ENCODE data around the gene PET100.

The PET100 gene, protein sequence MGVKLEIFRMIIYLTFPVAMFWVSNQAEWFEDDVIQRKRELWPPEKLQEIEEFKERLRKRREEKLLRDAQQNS

GRCh38 chr19:7629347-7630054, at the start of gene PET100, which contains the start of gene XAB2:
TSS of gene PET100 (plus strand) at chr19:7629793. CDS start at chr19:7629834, 41 bp downstream.
TSS of gene XAB2 (minus strand) at chr19:7629545. CDS start at chr19:7629527, 18 bp downstream.
- DNase-seq (ENCODE audit: low read depth in 2 of 2): peak; percentile 84 to 91

DNA sequence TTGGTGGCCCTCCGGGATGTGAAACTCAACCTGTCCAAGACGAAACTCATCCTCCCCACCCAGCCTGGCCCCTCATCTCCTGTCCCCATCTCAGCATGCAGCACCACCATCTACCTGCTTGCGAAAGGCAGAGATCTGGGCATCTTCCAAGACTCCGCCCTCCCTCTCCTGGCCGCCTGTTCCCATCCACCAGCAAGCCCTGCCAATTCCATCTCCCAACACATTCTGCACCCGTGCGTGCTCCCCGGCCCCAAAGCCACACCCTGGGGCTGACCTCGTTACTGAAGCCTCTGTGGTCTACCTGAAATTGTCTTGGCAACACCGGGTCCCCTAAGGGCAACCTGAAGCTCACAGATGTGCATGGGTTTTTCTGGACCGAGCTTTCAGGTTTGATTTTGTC, 47.1 kb upstream of the PET100 start:
- no peak for DNase-seq (ENCODE audit: low read depth in 2 of 2)

- DNase-seq (ENCODE audit: low read depth in 2 of 2): no peak
Measured at GRCh38 chr19:7589822-7590221, 39.8 kb upstream of the PET100 start.

DNA sequence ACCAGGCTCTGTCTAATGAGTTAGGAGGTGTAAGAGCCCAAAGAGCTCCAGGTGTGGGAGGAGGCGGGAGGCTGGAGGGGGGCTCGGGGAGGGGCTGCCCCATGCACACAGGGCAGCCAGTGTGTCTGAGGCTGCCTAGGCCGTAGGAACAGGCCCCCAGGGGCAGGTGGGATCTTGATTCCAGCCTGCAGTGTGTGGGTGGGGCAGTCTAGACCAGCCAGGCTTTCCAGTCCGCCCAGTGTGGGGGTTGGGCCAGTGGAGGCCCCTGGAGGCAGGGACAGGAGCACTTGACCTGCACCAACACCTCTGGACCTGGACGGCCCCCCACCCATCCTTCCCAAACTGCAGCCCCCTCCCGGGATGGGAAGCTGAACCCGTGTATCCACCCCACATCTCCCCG, 39.3 kb upstream of the PET100 start:
- no peak for DNase-seq (ENCODE audit: low read depth in 2 of 2)

DNA sequence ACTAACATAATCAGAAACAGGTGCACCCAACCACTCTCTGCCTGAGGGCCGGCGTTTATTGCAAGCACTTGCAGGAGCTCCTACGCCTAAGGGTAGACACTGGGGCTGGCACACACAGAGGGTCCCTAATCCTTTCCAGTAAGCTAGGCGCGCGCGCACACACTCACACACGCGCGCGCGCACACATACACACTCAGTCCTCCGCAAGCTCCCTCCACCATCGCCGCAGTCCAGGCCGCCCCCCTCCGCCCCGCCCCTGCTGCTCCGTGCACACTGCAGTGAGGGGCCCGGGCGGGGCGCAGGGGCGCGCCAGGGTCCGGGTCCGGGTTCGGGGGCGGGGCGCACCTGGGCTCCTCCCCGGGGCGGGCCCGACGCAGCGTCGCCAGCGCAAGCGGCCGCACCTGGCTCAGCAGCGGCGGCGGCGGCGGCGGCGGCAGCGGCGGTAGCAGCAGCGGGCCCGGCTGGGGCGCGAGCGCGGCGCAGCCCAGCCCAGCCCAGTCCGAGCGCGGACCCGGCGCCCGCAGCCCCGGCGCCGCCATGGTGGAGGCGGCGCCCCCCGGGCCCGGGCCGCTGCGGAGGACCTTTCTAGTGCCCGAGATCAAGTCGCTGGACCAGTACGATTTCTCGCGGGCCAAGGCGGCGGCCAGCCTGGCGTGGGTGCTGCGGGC, 34.0 kb upstream of the PET100 start, which contains the start of gene CAMSAP3:
Gene CAMSAP3, plus strand, starts transcription at position 398 of the 668 bp plus-strand sequence. Its CDS starts 140 bp downstream, at position 538.
- DNase-seq (ENCODE audit: low read depth in 2 of 2): peak in 1 of 2 donors; percentile 3

- DNase-seq (ENCODE audit: low read depth in 2 of 2): no peak
Measured at GRCh38 chr19:7596211-7596937, 33.2 kb upstream of the PET100 start.

DNA sequence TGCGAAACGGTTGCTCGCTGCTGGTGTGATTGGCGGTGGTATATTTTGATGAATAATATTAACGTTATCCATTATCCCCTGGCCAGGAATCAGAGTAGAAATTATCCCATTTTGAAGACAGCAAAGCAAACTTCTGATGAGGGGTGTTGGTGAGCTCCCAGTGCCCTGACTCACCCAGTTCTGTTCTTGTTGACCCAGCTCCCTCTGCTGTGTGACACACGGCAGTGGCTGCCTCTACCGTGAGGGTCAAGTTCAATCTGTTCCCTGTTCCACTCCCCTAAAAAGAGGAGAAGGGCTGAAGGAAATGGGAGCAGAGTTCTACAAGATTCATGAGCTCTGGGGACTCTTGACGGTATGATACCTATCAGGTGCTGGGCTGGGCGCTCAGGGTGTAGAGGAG, 31.9 kb upstream of the PET100 start:
- DNase-seq (ENCODE audit: low read depth in 2 of 2): no peak

GRCh38 chr19:7598180-7598579, 31.4 kb upstream of the PET100 start:
- DNase-seq (ENCODE audit: low read depth in 2 of 2): no peak

GRCh38 chr19:7600721-7601120, 28.9 kb upstream of the PET100 start:
- DNase-seq (ENCODE audit: low read depth in 2 of 2): no peak

GRCh38 chr19:7602240-7602934, 27.2 kb upstream of the PET100 start:
- no peak for DNase-seq (ENCODE audit: low read depth in 2 of 2)

DNA sequence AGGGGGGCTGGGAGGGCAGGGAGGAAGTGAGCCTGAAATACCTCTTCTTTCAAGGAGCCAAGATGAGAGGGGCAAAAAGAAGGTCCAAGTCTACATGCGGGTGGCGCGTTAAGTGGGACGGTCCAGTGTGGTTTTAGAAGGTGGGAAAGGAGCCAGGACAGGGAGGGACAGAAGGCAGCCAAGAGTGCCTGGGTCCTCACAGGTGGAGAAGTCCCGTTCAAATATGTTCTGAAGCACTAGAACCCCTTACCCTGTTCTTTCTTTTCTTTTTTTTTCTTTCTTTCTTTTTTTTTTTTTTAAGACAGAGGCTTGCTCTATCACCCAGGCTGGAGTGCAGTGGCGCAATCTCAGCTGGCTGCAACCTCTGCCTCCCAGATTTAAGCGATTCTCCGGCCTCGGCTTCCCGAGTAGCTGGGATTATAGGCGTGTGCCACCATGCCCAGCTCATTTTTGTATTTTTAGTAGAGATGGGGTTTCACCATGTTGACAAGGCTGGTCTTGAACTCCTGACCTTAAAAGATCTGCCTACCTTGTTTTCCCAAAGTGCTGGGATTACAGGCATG, 26.6 kb upstream of the PET100 start:
- DNase-seq (ENCODE audit: low read depth in 2 of 2): no peak

- no peak for DNase-seq (ENCODE audit: low read depth in 2 of 2)
Measured at GRCh38 chr19:7603919-7604318, 25.7 kb upstream of the PET100 start.

DNA sequence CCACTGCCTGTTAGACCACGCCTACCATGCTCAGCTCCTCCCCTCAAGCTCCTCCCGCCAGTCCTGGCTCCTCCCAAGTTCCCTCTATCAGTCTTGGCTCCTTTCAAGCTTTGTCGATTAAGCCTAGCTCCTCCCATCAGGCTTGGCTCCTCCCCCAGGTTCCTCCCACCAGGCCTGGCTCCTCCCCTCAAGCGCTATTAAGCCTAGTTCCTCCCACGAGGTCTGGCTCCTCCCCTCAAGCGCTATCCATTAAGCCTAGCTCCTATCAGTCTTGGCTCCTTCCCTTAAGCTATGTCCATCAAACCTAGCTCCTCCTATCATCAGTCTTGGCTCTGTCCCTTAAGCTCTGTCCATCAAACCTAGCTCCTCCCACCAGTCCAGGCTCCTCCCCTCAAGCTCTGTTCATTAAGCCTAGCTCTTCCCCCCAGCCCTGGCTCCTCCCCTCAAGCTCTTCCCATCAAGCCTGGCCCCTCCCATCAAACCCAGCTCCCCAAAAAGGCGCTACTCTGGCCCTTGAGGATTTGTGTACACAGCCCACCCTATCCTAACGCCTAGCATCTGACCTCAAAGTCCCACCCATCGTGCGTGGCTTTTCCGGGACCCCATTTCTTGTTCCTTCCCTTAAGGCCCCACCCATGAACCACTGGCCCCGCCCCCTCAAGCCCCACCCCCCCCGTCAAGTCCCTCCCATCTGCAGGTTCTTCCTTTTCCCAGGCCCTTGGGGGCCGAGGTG, 23.9 kb upstream of the PET100 start:
- DNase-seq (ENCODE audit: low read depth in 2 of 2): no peak

DNA sequence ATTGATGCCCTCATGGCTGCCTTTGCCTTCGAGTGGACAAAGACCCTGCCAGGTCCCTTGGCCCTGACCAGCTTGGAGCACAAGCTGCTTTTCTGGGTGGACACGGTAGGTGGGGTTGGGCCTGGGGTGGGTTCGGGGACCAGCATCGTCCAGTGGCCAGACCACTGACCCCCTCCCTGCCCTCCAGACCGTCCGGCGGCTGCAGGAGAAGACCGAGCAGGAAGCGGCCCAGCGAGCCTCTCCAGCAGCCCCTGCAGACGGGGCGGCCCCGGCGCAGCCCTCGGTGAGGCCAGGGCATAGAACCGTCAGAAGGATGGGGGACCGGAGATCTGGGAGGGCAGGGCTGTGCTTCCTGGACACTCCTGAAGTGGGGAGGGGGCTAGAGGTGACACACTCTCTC, 23.3 kb upstream of the PET100 start:
- no peak for DNase-seq (ENCODE audit: low read depth in 2 of 2)

GRCh38 chr19:7607212-7607873, 22.2 kb upstream of the PET100 start:
- DNase-seq (ENCODE audit: low read depth in 2 of 2): no peak

- DNase-seq (ENCODE audit: low read depth in 2 of 2): no peak
Measured at GRCh38 chr19:7607874-7608560, 21.6 kb upstream of the PET100 start.

GRCh38 chr19:7610491-7611240, 18.9 kb upstream of the PET100 start:
- DNase-seq (ENCODE audit: low read depth in 2 of 2): no peak

DNA sequence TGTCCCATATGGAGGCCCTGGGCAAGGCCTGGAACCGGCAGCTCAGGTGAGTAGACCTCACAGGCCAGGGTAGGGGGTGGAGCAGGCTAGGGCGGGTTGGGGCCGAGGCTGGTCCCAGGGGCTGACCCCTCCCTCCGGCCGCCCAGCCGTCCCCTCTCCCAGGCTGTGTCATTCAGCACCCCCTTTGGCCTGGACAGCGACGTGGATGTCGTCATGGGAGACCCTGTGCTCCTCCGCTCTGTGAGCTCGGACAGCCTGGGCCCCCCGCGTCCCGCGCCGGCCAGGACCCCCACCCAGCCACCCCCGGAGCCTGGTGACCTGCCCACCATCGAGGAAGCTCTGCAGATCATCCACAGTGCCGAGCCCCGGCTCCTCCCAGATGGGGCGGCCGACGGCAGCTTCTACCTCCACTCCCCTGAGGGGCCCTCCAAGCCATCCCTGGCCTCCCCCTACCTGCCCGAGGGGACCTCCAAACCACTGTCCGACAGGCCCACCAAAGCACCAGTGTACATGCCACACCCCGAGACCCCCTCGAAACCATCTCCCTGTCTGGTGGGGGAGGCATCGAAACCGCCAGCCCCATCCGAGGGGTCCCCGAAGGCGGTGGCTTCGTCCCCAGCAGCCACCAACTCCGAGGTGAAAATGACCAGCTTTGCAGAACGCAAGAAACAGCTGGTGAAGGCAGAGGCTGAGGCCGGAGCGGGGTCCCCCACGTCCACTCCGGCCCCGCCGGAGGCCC, 17.9 kb upstream of the PET100 start:
- DNase-seq (ENCODE audit: low read depth in 2 of 2): no peak

Data from stimulated activated CD8-positive, alpha-beta memory T cell treated with anti-CD3 and anti-CD28 coated beads, Interleukin-15, amount 100 ng/mL, for 4 hours (primary cell).